C4-2B (cell line): ENCODE measurements around the gene KIF13A.

ENCODE experiments used
- H3K27ac ChIP-seq: fragments of 450-650 bp; 2 replicates; pipeline ENCODE4 v1.5.1; 2017
- CTCF ChIP-seq: fragments of 450-650 bp; conservative IDR thresholded peaks from 2 replicates; pipeline ENCODE4 v1.5.1; 2017; ENCODE audit warnings: mild to moderate bottlenecking
- ZFX ChIP-seq: fragments of 450-650 bp; IDR thresholded peaks from 2 replicates; pipeline ENCODE4 v1.6.1; 2017

Gene KIF13A

GRCh38 chr6:17995414-17995813 is 8.0 kb upstream of the KIF13A start:
- H3K27ac ChIP-seq: no peak overlapping the region
- TF ChIP-seq CTCF: no peak
- no peak for TF ChIP-seq ZFX

- TF ChIP-seq CTCF (no peak), ZFX (no peak)
- H3K27ac ChIP-seq: no peak overlapping the region
These were observed 6.6 kb upstream of the KIF13A start for GRCh38 chr6:17994019-17994418.

GRCh38 chr6:17988422-17988944 is 1.0 kb upstream of the KIF13A start:
- no peak for TF ChIP-seq ZFX
- no peak for TF ChIP-seq CTCF
- peak overlapping the region; percentile 90 for H3K27ac ChIP-seq

GRCh38 chr6:17987697-17988421 is 424 bp upstream of the KIF13A start:
- TF ChIP-seq ZFX: peak; percentile 71
- TF ChIP-seq CTCF: peak; percentile 31
- peak overlapping the region; percentile 90 for H3K27ac ChIP-seq

- peak overlapping the region; percentile 90 for H3K27ac ChIP-seq
- no peak for TF ChIP-seq CTCF
- TF ChIP-seq ZFX: peak; percentile 11; the same call in 1 of the 2 replicates
These were observed 584 bp downstream of the KIF13A start for GRCh38 chr6:17986656-17987446.

GRCh38 chr6:17985934-17986655 is 1.3 kb downstream of the KIF13A start:
- TF ChIP-seq CTCF (no peak), ZFX (no peak)
- H3K27ac ChIP-seq: peak overlapping the region; percentile 90
